ENCODE results near the gene HMCN2.

- TF ChIP-seq CTCF (conservative IDR thresholded peaks at IDR 0.05): no peak
- no peak for TF ChIP-seq EZH2 (IDR thresholded peaks at IDR 0.05; ENCODE audit: low read depth)
These were observed 25.0 kb upstream of the HMCN2 start for GRCh38 chr9:130240410-130241197.
